H9 (cell line): Measurements from ENCODE around the gene TNIK. TPM values are rescaled to one million over a fixed set of nuclear protein-coding genes. Genes with fewer than 3 reads are reported as not detected.

ENCODE experiments used
- DNase-seq: peaks from one replicate; pipeline ENCODE4 v3.0.0-alpha.2; 2017
- H2AFZ ChIP-seq: one replicate; pipeline ENCODE4 v1.6.1; 2013; ENCODE audit warnings: mild to moderate bottlenecking, low read length, control low read depth, moderate library complexity
- H2AK5ac ChIP-seq: 2 replicates; pipeline ENCODE4 v1.6.1; 2013; ENCODE audit warnings: low read length, control low read depth, mixed read lengths; ENCODE audit not compliant: insufficient read length
- H2BK120ac ChIP-seq: one replicate; pipeline ENCODE4 v1.6.1; 2013; ENCODE audit warnings: low read depth, mild to moderate bottlenecking, low read length, control low read depth, inconsistent platforms; ENCODE audit not compliant: poor library complexity, severe bottlenecking
- H2BK12ac ChIP-seq: 2 replicates; pipeline ENCODE4 v1.6.1; 2013; ENCODE audit warnings: low read length, control low read depth, mixed read lengths, low read depth; ENCODE audit not compliant: insufficient read length
- H2BK15ac ChIP-seq: 2 replicates; pipeline ENCODE4 v1.6.1; 2013; ENCODE audit warnings: low read depth, low read length, control low read depth
- H2BK20ac ChIP-seq: one replicate; pipeline ENCODE4 v1.6.1; 2013; ENCODE audit warnings: low read depth, mild to moderate bottlenecking, low read length, control low read depth, inconsistent platforms; ENCODE audit not compliant: poor library complexity, severe bottlenecking
- H2BK5ac ChIP-seq: 2 replicates; pipeline ENCODE4 v1.6.1; 2013; ENCODE audit warnings: low read length, control low read depth, mixed read lengths; ENCODE audit not compliant: insufficient read length
- H3K14ac ChIP-seq: 2 replicates; pipeline ENCODE4 v1.6.1; 2013; ENCODE audit warnings: low read length, control low read depth; ENCODE audit not compliant: insufficient read depth
- H3K18ac ChIP-seq: 2 replicates; pipeline ENCODE4 v1.6.1; 2013; ENCODE audit warnings: low read depth, mild to moderate bottlenecking, mixed read lengths, low read length, control low read depth; ENCODE audit not compliant: insufficient read length
- H3K23ac ChIP-seq: 2 replicates; pipeline ENCODE4 v1.6.1; 2013; ENCODE audit warnings: low read length, control low read depth, mixed read lengths, low read depth; ENCODE audit not compliant: insufficient read length
- H3K23me2 ChIP-seq: 2 replicates; pipeline ENCODE4 v1.6.1; 2013; ENCODE audit warnings: low read depth, mild to moderate bottlenecking, mixed read lengths, low read length, control low read depth; ENCODE audit not compliant: insufficient read length, poor library complexity, severe bottlenecking
- H3K27ac ChIP-seq: 2 replicates; pipeline ENCODE4 v1.5.1; 2013; ENCODE audit warnings: low read length, control low read depth, mixed read lengths, low read depth; ENCODE audit not compliant: insufficient read length
- H3K27me3 ChIP-seq: 2 replicates; pipeline ENCODE4 v1.6.1; 2013; ENCODE audit warnings: low read length, control low read depth, inconsistent platforms; ENCODE audit not compliant: insufficient read depth
- H3K4ac ChIP-seq: 2 replicates; pipeline ENCODE4 v1.6.1; 2013; ENCODE audit warnings: low read depth, mild to moderate bottlenecking, control low read depth, inconsistent platforms, low read length, moderate library complexity
- H3K4me1 ChIP-seq: 2 replicates; pipeline ENCODE4 v1.6.1; 2013; ENCODE audit warnings: low read length, control low read depth, inconsistent platforms; ENCODE audit not compliant: insufficient read depth
- H3K4me2 ChIP-seq: 2 replicates; pipeline ENCODE4 v1.6.1; 2013; ENCODE audit warnings: low read length, control low read depth, mixed read lengths; ENCODE audit not compliant: insufficient read length, insufficient read depth
- H3K56ac ChIP-seq: 2 replicates; pipeline ENCODE4 v1.6.1; 2013; ENCODE audit warnings: low read depth, mild to moderate bottlenecking, mixed read lengths, low read length, control low read depth; ENCODE audit not compliant: insufficient read length
- H3K79me1 ChIP-seq: 2 replicates; pipeline ENCODE4 v1.6.1; 2013; ENCODE audit warnings: low read depth, mild to moderate bottlenecking, moderate library complexity, low read length, control low read depth, inconsistent platforms; ENCODE audit not compliant: insufficient read depth, poor library complexity, severe bottlenecking
- H3K79me2 ChIP-seq: 2 replicates; pipeline ENCODE4 v1.6.1; 2013; ENCODE audit warnings: low read length, control low read depth, inconsistent platforms; ENCODE audit not compliant: insufficient read depth
- H3K9ac ChIP-seq: 2 replicates; pipeline ENCODE4 v1.6.1; 2013; ENCODE audit warnings: low read length, control low read depth, mixed read lengths; ENCODE audit not compliant: insufficient read length; ENCODE audit errors: extremely low read depth
- H3K9me3 ChIP-seq: one replicate; pipeline ENCODE4 v1.6.1; 2013; ENCODE audit warnings: low read depth, low read length, inconsistent platforms; ENCODE audit not compliant: control insufficient read depth
- H3T11ph ChIP-seq: one replicate; pipeline ENCODE4 v1.6.1; 2013; ENCODE audit warnings: mild to moderate bottlenecking, low read length, control low read depth, inconsistent platforms
- H4K20me1 ChIP-seq: one replicate; pipeline ENCODE4 v1.6.1; 2013; ENCODE audit not compliant: control insufficient read depth, insufficient read length, insufficient read depth
- H4K5ac ChIP-seq: 2 replicates; pipeline ENCODE4 v1.6.1; 2013; ENCODE audit warnings: low read depth, mild to moderate bottlenecking, mixed read lengths, low read length, control low read depth; ENCODE audit not compliant: insufficient read length
- H4K8ac ChIP-seq: replicated peaks from 2 replicates; pipeline ENCODE4 v1.6.1; 2013; ENCODE audit warnings: low read length, control low read depth, mixed read lengths, low read depth; ENCODE audit not compliant: insufficient read length
- H4K91ac ChIP-seq: 2 replicates; pipeline ENCODE4 v1.6.1; 2013; ENCODE audit warnings: low read depth, mild to moderate bottlenecking, moderate library complexity, mixed read lengths, low read length, control low read depth; ENCODE audit not compliant: insufficient read length
- H3K27ac Mint-ChIP-seq, 3 experiments: 2 replicates in 2 of 3; 3 replicates in 1 of 3; pipeline ENCODE4 v1.8.0; 2020 to 2021; ENCODE audit warnings: mixed read lengths in 3 of 3, mild to moderate bottlenecking in 1 of 3, moderate library complexity in 1 of 3
- H3K27me3 Mint-ChIP-seq: 2 replicates; pipeline ENCODE4 v1.8.0; 2021; ENCODE audit warnings: low read depth, mild to moderate bottlenecking, moderate library complexity, mixed read lengths
- H3K36me3 Mint-ChIP-seq, 3 experiments: 2 replicates in 2 of 3; 3 replicates in 1 of 3; pipeline ENCODE4 v1.8.0; 2020 to 2021; ENCODE audit warnings: low read depth in 3 of 3, mixed read lengths in 3 of 3; ENCODE audit not compliant: insufficient read depth in 1 of 3
- H3K4me1 Mint-ChIP-seq, 2 experiments: 2 replicates each; pipeline ENCODE4 v1.8.0; 2020; ENCODE audit warnings: mixed read lengths in 2 of 2
- H3K4me3 Mint-ChIP-seq, 2 experiments: 2 replicates in 1 of 2; 3 replicates in 1 of 2; pipeline ENCODE4 v1.8.0; 2020 to 2021; ENCODE audit warnings: mild to moderate bottlenecking in 2 of 2, mixed read lengths in 2 of 2, moderate library complexity in 1 of 2
- H3K9me3 Mint-ChIP-seq, 2 experiments: 2 replicates in 1 of 2; 3 replicates in 1 of 2; pipeline ENCODE4 v1.8.0; 2020; ENCODE audit warnings: mild to moderate bottlenecking in 2 of 2, mixed read lengths in 2 of 2, moderate library complexity in 1 of 2
- total RNA-seq: library from RNA; stranded (reverse); gene quantifications from 2 replicates; pipeline ENCODE4 v1.2.1, GENCODE V29; 2021
- TF ChIP-seq, protein P1 (sequence below): fragments of 200-600 bp; sonication (generic); conservative IDR thresholded peaks from 3 replicates; pipeline ENCODE4 v1.8.0; 2021; ENCODE audit warnings: antibody characterized with exemption, mild to moderate bottlenecking

TNIK gene
- total RNA-seq, 1 experiment from 2014 or later, result 15.9 TPM

GRCh38 chr3:171387062-171387461 lies 73.1 kb downstream of the TNIK start:
- Histone ChIP-seq H3K4ac (no peak overlapping the region), H3K4me1 (peaks cover 21% of the 10 kb centered on the region), H2BK15ac (no peak overlapping the region), H2BK120ac (no peak overlapping the region), H3K23me2 (no peaks in the 10 kb centered on the region), H2BK12ac (no peak overlapping the region), H3K4me2 (no peak overlapping the region), H2BK5ac (no peak overlapping the region), H3K9me3 (no peaks in the 10 kb centered on the region), H3K9ac (no peak overlapping the region), H3K14ac (no peak overlapping the region), H3K56ac (no peak overlapping the region), H3K23ac (no peak overlapping the region), H4K5ac (no peak overlapping the region), H3K27me3 (no peaks in the 10 kb centered on the region), H4K91ac (no peak overlapping the region), H3T11ph (no peak overlapping the region), H4K20me1 (no peaks in the 10 kb centered on the region), H2AFZ (no peak overlapping the region), H2AK5ac (no peak overlapping the region), H3K18ac (no peak overlapping the region), H3K27ac (no peak overlapping the region), H3K79me2 (peaks cover 11% of the 10 kb centered on the region; the same call in 1 of the 2 replicates), H2BK20ac (peak overlapping the region; percentile 49), H4K8ac (no peak overlapping the region), H3K79me1 (no peaks in the 10 kb centered on the region)
- no peaks in the 10 kb centered on the region for H3K27me3 Mint-ChIP-seq
- H3K4me3 Mint-ChIP-seq, result no peak overlapping the region
- DNase-seq, result no peak
- H3K9me3 Mint-ChIP-seq, result peaks cover 10 to 12% of the 10 kb centered on the region in 2 experiments; a peak in 4 of 5 replicates
- H3K36me3 Mint-ChIP-seq, result peaks cover 2 to 13% (median 11%) of the 10 kb centered on the region in 3 experiments; a peak in 6 of 7 replicates
- peaks cover 34 to 43% of the 10 kb centered on the region in 2 experiments for H3K4me1 Mint-ChIP-seq
- H3K27ac Mint-ChIP-seq, result no peak overlapping the region
- TF ChIP-seq, protein P1, sequence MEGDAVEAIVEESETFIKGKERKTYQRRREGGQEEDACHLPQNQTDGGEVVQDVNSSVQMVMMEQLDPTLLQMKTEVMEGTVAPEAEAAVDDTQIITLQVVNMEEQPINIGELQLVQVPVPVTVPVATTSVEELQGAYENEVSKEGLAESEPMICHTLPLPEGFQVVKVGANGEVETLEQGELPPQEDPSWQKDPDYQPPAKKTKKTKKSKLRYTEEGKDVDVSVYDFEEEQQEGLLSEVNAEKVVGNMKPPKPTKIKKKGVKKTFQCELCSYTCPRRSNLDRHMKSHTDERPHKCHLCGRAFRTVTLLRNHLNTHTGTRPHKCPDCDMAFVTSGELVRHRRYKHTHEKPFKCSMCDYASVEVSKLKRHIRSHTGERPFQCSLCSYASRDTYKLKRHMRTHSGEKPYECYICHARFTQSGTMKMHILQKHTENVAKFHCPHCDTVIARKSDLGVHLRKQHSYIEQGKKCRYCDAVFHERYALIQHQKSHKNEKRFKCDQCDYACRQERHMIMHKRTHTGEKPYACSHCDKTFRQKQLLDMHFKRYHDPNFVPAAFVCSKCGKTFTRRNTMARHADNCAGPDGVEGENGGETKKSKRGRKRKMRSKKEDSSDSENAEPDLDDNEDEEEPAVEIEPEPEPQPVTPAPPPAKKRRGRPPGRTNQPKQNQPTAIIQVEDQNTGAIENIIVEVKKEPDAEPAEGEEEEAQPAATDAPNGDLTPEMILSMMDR, result no peak
